DMS79 (cell line): Measurements from ENCODE around the gene TNPO2.
"Not testable (repeated sequence)": the region's sequence is repeated elsewhere in the genome, so short reads cannot be mapped to it uniquely, and the experiment has no call there.

Experiments used
- DNase-seq: peaks from one replicate; lab custom pipeline; 2025; lab: John Stamatoyannopoulos, UW

TNPO2 gene

DNA sequence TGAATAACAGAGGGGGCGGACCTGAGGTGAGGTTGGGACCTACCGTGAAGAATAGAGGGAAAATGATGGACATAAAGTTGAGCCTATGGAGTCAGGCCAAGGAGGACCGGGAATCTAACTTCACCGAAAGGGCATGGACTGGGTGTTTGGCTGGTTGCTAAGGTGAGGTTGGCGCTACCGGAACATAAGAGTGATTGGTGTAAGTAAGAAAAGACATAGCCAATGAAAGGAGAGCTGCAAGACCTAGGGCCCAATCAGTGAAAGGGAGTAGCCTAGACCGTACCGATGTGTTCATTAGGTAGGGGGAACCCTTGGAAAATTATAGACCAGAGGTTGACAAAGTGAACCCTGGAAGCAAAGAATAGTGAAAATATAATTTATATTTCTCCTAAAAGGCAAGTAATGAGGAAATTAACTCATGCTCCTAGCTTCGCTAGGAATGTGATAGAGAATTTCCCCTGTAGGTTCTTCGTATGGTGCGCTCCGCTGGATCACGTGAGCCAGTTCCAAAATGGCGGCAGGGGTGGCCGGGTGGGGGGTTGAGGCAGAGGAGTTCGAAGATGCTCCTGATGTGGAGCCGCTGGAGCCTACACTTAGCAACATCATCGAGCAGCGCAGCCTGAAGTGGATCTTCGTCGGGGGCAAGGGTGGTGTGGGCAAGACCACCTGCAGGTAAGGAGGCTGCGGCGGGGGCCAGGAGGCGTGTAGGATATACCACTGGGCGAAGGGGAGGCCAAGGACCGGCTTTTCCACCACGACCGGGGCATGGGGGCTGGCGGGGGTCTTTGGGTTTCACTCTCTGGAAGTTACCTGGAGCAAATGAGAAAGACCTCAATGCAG is 13.5 kb upstream of the TNPO2 start, which contains the start of gene GET3:
Gene GET3 (plus strand): TSS at position 503 of the 840 bp plus-strand sequence. CDS start 9 bp downstream, at position 512.
- peak; percentile 100 for DNase-seq

DNA sequence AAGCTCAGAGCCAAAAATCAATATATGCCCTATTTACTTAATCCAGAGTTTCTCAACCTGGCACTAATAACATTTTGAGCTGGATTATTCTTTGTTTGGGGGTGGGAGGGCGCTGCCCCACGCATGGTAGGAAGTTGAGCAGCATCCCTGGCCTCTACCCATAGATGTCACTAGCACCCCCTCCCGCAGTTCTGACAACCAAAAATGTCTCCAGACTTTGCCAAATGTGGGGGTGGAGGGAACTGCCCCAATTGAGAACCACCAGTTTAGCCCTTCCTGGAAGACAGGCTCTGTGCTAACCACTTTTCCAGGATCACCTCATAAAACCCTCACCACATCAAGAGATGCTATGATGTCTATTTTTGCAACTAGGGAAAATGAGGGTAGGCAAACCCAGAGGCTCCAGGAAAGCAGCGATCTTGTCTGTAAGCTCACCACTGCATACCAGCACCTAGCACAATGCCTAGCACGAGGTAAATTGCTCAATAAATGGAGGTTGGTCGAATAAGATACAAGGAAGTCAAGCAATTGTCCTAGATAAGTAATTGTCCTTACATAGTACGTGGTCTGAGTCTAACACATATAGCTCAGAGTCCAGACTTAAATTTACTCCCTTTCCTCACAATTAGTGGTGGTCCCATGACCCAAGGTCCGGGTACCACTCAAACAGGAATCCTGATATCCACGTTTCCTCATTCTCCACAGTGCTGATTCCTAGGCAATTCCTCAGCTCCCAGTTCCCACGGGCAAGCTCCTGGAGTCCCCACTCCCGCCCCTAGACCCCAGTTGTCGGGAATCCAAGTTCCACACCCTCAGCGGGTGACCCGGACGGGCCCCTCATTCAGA is 9.9 kb upstream of the TNPO2 start:
- DNase-seq = no peak

GRCh38 chr19:12731337-12731736 is 7.6 kb upstream of the TNPO2 start:
- no peak for DNase-seq

DNA sequence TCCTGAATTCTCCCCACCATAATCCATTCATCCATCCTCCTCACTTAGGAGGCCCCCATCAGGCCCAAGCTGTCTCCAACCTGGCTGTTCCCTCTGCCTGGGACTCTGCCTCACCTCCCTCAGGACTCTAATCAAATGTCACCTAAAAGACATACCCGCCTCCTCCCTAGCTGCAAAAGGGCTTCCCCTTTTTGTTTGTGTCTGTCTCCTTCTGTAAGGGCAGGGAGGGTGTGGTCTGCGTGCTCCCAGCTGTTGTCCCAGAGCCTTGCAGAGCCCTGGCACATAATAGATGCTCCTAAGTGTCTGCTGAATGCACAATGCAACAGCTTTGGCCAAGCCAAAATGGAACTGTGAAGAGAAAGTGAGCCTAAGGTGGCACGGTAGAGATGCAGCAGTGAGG is 6.3 kb upstream of the TNPO2 start:
- no peak for DNase-seq

DNA sequence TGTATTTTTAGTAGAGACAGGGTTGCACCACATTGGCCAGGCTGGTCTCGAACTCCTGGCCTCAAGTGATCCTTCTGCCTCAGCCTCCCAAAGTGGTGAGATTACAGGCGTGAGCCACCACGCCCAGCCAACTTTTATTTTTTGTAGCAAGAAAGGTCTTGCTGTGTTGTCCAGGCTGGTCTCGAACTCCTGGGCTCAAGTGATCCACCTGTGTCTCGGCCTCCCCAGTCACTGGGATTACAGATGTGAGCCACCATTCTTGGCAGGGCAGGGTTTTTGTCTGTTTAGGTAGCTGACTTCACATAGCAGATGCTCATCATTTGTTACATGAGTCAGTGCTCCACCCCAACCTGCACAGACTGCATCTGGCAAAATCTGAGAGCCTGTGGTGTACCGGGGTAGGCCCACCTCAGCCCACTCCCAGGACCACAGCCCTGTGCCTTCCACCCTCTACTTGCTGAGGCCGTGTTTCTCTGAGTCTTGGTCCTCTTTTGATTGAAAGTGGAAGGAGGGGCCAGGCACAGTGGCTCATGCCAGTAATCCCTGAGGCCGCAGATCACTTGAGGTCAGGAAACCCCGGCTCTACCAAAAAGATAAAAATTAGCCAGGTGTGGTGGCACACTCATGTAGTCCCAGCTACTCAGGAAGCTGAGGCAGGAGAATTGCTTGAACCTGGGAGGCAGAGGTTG is 4.2 kb upstream of the TNPO2 start:
- no peak for DNase-seq

- no peak for DNase-seq
These were observed 3.2 kb upstream of the TNPO2 start for GRCh38 chr19:12726988-12727316.

- DNase-seq = not testable (repeated sequence)
These were observed 1.9 kb upstream of the TNPO2 start for GRCh38 chr19:12725612-12726011.

DNA sequence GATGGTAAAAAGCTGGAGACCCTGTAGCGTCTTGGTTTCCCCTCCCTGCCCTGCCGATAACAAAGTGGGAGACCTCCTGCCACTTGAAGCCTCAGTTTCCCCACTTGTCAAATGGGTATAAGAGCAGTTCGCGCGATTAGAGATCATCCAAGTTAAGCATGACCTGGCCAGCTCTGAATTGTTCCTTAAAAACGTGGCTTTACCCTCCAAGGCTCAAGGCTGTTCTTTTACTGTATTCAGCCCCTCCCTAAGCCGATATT is 421 bp downstream of the TNPO2 start:
- DNase-seq = no peak

- peak; percentile 100 for DNase-seq
These were observed 959 bp downstream of the TNPO2 start for GRCh38 chr19:12722566-12723380.

- DNase-seq = peak; percentile 64
These were observed 1.8 kb downstream of the TNPO2 start for GRCh38 chr19:12721656-12722565.

DNA sequence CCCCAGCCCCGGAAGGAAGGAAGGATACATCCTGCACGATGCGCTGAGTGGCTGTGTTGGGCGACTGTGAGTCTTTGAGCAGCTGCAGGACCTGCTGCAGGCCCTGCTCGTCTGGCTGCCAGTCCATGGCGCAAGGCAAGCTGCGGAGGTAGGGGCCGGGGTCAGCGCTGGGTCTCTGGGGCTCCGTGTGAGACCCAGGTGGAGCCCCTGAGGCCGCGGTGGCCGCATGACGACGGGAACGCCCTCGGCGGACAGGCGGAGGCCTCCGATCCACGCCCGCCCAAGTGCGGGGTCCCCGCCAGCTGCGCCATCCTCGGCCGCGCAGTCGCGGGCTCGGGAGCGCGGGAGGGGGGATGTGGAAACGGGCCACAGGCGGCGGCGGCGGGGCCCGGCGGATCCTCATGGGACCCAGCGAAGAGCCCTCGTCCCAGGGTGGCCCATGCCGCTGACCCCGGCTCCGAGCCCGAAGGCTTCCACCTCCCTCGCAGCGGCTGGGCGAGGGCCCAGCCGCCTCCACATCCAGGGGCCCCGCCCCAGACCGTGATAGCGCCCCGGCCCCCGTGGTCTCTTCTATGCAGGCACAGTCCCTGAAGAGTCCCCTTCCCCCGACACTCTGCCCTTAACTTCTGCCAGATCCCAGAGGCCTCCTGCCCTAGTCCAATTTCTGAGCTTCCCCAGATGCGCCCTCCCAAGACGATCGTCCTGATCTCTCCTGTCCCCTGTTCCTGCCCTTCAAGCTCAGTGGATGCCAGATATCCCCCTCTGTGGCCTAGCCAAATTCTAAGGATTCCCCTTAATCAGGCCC is 2.7 kb downstream of the TNPO2 start:
- DNase-seq = peak; percentile 19

DNA sequence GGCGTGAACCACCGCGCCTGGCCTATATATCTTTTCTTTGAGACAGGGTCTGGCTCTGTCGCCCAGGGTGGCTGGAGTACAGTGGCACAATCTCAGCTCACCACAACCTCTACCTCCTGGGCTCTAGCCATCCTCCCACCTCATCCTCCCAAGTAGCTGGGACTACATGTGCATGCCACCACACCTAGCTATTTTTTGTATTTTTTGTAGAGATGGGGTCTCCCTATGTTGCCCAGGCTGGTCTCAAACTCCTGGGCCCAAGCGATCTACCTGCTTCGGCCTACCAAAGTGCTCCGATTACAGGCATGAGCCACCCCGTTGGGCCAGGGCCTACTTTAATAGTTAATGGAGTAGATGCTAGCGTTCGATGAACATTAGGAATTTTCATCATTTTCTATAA is 3.4 kb downstream of the TNPO2 start:
- no peak for DNase-seq

DNA sequence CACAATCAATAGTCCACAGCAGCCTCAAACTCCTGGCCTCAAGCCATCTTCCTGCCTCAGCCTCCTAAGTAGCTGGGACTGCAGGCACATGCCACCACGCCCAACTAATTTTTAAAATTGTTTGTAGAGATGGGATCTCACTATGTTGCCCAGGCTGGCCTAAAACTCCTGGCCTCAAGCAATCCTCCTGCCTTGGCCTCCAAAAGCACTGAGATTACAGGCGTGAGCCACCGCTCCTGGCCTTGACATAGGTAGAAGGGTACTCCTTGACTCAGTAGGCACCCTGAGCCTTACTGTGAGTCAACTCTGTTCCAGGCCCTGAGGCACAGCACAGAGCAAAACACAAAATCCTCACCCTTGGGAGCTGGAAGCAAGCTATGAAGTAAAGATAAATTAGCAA is 7.8 kb downstream of the TNPO2 start:
- no peak for DNase-seq

DNA sequence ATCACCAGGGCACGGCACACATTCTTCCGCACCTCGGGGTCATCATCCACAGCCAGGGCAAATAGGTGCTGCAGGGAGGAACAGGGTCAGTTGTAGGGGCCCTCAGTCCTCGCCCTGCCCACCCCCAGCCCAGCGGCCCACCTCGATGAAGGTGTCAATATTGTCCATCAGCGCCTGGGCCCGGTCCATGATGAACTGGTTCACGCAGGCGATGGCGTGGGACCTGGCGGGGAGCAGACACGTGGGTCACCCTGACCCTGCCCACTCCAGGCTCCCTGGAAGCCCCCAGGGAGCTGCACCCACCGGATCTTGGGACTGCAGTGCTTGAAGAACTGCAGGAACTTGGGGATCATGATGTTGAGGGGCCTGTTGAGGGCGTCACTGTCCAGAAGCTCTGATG is 8.6 kb downstream of the TNPO2 start:
- no peak for DNase-seq

DNA sequence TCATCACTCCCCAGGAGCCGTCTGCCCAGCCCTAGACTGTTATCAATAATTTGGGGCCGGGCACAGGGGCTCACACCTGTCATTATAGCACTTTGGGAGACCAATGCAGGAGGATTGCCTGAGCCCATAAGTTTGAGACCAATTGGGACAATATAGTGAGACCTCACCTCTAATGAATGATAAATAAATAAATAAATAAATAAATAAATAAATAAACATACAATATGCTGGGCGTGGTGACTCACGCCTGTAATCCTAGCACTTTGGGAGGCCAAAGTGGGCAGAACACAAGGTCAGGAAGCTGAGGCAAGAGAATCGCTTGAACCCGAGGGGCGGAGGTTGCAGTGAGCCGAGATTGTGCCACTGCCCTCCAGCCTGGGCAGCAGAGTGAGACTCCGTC is 10.4 kb downstream of the TNPO2 start:
- DNase-seq = not testable (repeated sequence)

GRCh38 chr19:12712077-12712476 is 11.7 kb downstream of the TNPO2 start:
- DNase-seq = not testable (repeated sequence)

DNA sequence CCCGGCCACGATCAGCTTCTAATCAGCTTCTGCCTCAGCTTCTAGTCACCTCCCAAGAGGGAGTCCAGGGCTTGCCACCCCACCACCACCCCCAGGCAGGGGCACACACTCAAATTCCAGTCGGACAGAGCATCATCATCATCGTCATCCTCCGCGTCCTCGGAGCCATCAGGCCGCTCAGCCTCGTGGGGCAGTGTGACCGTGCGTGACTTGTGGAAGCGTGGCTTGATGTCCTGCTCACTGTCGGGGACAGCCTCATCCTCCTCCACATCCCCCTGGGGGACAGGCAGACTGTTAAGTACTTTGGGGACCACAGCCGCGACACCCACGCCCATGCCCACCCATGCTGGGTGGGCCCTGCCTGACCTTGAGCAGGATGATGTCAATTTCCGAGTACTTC is 12.5 kb downstream of the TNPO2 start:
- DNase-seq = no peak

- no peak for DNase-seq
These were observed 15.1 kb downstream of the TNPO2 start for GRCh38 chr19:12708641-12709040.

DNA sequence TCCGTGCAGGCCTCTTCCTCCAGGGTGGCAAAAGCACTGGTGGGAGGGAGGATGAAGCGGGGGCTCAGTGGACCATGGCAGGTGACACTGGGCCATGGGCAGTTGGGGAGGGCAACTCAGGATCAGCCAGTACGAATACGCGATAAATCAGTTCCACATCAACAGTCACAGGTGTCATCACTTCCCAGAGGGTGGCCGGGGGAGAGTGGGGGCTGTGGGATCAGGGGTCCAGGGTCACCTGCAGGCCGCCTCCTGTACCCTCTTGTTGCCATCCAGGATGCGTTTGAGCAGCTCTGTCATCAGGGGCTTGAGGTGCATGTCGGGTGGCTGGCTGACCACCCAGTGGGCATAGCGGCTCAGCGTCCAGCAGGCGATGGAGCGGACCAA is 17.4 kb downstream of the TNPO2 start:
- no peak for DNase-seq
